A673 (cell line): ENCODE measurements around the gene KDM3B.

Source experiments
- EZH2 ChIP-seq: fragments of 200-600 bp; sonication (generic); IDR thresholded peaks from 2 replicates; pipeline ENCODE4 v1.6.1; 2017; ENCODE audit warnings: borderline replicate concordance, low read depth, mild to moderate bottlenecking, mixed read lengths, antibody characterized with exemption, low read length; ENCODE audit not compliant: poor library complexity, severe bottlenecking
- TF ChIP-seq, protein P1 (sequence below): fragments of 300-800, 200-600 bp; sonication (generic); conservative IDR thresholded peaks from 2 replicates; pipeline ENCODE4 v1.5.1; 2017; ENCODE audit warnings: low read depth, mild to moderate bottlenecking, antibody characterized with exemption, low read length, moderate library complexity, mixed read lengths

DNA sequence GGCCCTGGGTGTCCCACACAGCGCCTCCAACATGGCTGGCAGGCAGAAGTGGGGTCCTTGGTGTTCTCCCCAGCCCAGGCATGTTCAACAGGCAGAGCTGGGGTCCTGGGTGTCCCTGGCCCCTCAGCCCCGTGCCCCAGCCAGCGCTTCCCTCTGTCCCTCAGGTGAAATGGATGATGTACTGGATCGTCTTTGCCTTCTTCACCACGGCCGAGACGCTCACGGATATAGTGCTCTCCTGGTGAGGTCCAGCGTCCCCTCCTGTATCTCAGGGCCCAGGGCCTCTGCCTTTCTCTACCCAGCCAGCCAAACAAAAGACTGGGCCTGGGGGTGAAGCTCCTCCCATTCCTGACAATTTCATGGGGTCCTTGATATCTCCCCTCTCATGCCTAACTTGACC is 88.7 kb downstream of the KDM3B start:
- TF ChIP-seq, protein P1, sequence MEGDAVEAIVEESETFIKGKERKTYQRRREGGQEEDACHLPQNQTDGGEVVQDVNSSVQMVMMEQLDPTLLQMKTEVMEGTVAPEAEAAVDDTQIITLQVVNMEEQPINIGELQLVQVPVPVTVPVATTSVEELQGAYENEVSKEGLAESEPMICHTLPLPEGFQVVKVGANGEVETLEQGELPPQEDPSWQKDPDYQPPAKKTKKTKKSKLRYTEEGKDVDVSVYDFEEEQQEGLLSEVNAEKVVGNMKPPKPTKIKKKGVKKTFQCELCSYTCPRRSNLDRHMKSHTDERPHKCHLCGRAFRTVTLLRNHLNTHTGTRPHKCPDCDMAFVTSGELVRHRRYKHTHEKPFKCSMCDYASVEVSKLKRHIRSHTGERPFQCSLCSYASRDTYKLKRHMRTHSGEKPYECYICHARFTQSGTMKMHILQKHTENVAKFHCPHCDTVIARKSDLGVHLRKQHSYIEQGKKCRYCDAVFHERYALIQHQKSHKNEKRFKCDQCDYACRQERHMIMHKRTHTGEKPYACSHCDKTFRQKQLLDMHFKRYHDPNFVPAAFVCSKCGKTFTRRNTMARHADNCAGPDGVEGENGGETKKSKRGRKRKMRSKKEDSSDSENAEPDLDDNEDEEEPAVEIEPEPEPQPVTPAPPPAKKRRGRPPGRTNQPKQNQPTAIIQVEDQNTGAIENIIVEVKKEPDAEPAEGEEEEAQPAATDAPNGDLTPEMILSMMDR = no peak
- no peak for TF ChIP-seq EZH2
